Ascending aorta (tissue), 2 donors: ENCODE measurements around the gene ANO4. TPM values are rescaled to one million over a fixed set of nuclear protein-coding genes. Genes with fewer than 3 reads are reported as not detected.

Source experiments
- DNase-seq, 2 donors: peaks; one replicate each; pipeline ENCODE4 v3.0.0-alpha.2; 2019; ENCODE audit warnings: low spot score in 2 of 2
- H3K27ac ChIP-seq, 2 donors: fragments of 200-600 bp; sonication (generic); one replicate each; pipeline ENCODE4 v1.5.1; 2016 to 2017; ENCODE audit warnings: mild to moderate bottlenecking in 1 of 2
- H3K27me3 ChIP-seq: fragments of 200-600 bp; sonication (generic); one replicate; pipeline ENCODE4 v1.5.1; 2017
- H3K36me3 ChIP-seq, 2 donors: fragments of 200-600 bp; sonication (generic); one replicate each; pipeline ENCODE4 v1.5.1; 2016
- H3K4me1 ChIP-seq, 2 donors: fragments of 200-600 bp; sonication (generic); one replicate each; pipeline ENCODE4 v1.5.1; 2016 to 2017; ENCODE audit warnings: mild to moderate bottlenecking in 1 of 2
- H3K4me3 ChIP-seq, 2 donors: fragments of 200-600 bp; sonication (generic); one replicate each; pipeline ENCODE4 v1.5.1; 2016 to 2017; ENCODE audit warnings: mild to moderate bottlenecking in 1 of 2
- H3K9me3 ChIP-seq, 2 donors: fragments of 200-600 bp; sonication (generic); one replicate each; pipeline ENCODE4 v1.5.1; 2016
- CTCF ChIP-seq, 3 experiments: fragments of 200-600 bp in 2 of 3; fragments of 450-650 bp in 1 of 3; sonication (generic) in 2 of 3; IDR thresholded peaks; one replicate each; pipeline ENCODE4 v1.5.1; 2016 to 2019; ENCODE audit warnings: antibody characterized with exemption in 3 of 3, mild to moderate bottlenecking in 1 of 3, moderate library complexity in 1 of 3
- intact Hi-C: fragments of 100-400 bp; cut with DNase I; formaldehyde crosslinking; loops from one replicate; pipeline ENCODE4 v1.15.1; 2023
- total RNA-seq: library from RNA; depleted of rRNA; stranded (reverse); fragments of >200 nt; gene quantifications from one replicate; pipeline ENCODE4 v1.1.0, GENCODE V29; 2016

The ANO4 gene
- total RNA-seq, 1 donor from 2014 or later = 0.11 TPM

DNA sequence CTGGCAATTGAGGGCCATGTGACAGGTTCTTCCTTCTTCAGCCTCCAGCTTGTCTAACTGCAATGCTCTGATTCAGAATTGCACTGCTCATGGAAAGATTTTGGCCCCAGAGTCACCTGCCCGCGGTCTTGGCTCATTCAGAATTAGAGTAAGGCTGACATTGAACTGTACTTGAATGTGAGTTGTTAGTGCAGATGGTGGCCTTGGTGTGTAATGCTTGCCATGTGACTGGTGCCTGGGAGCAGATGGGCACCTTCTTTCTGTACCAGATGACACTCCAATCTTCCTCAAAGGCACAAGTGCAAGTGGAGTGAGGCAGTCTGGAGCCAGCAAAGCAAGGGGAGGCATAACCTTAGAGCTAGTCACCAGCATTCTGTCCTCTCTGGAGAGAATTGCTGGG, 36.5 kb upstream of the ANO4 start:
- no peaks in the 10 kb centered on the region for H3K27me3 ChIP-seq
- no peak for TF ChIP-seq CTCF (IDR thresholded peaks at IDR 0.05)

GRCh38 chr12:100767371-100767770, 27.2 kb upstream of the ANO4 start:
- no peak for DNase-seq
- Histone ChIP-seq H3K9me3 (no peaks in the 10 kb centered on the region), H3K4me3 (no peak overlapping the region), H3K4me1 (no peaks in the 10 kb centered on the region), H3K27ac (no peak overlapping the region), H3K27me3 (no peaks in the 10 kb centered on the region), H3K36me3 (no peaks in the 10 kb centered on the region)
- intact Hi-C loops = no loop called here
- no peak for TF ChIP-seq CTCF (IDR thresholded peaks at IDR 0.05)

More for the DNA sequence above, 36.5 kb upstream of the ANO4 start:
- intact Hi-C loops = no loop called here
- DNase-seq = no peak
- Histone ChIP-seq H3K27ac (no peak overlapping the region), H3K4me1 (no peaks in the 10 kb centered on the region), H3K9me3 (peaks cover 0 to 1% of the 10 kb centered on the region in 2 donors), H3K4me3 (no peak overlapping the region), H3K36me3 (no peaks in the 10 kb centered on the region)

DNA sequence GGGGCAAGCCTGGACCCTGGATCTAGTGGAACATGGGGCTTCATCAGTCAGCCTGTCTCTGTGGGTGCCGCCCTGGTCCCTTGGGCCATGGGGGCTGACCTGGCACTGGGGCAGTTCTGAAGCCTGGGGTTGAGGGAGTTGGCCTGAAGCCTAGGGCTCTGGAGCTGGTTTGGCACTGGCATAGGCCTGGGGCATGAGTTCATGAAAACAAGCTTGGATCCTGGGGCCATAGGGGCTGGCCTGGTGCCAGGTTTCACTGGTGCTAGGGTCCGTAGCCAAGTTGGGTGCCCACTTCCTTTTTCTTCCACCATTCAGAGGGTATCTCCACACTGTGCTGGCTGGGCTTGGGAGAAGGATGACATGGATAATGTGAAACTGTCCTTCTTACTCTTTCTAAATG, 26.6 kb upstream of the ANO4 start:
- Histone ChIP-seq H3K4me3 (no peak overlapping the region), H3K4me1 (no peaks in the 10 kb centered on the region), H3K9me3 (no peaks in the 10 kb centered on the region), H3K27ac (no peak overlapping the region), H3K27me3 (no peaks in the 10 kb centered on the region), H3K36me3 (no peaks in the 10 kb centered on the region)
- intact Hi-C loops = no loop called here
- TF ChIP-seq CTCF (IDR thresholded peaks at IDR 0.05) = no peak
- no peak for DNase-seq

GRCh38 chr12:100778967-100779590, 15.5 kb upstream of the ANO4 start:
- no peak for DNase-seq
- Histone ChIP-seq H3K4me3 (no peak overlapping the region), H3K27me3 (no peaks in the 10 kb centered on the region), H3K27ac (no peak overlapping the region), H3K9me3 (no peaks in the 10 kb centered on the region), H3K36me3 (no peaks in the 10 kb centered on the region), H3K4me1 (no peaks in the 10 kb centered on the region)
- no peak for TF ChIP-seq CTCF (IDR thresholded peaks at IDR 0.05)
- intact Hi-C loops = no loop called here

DNA sequence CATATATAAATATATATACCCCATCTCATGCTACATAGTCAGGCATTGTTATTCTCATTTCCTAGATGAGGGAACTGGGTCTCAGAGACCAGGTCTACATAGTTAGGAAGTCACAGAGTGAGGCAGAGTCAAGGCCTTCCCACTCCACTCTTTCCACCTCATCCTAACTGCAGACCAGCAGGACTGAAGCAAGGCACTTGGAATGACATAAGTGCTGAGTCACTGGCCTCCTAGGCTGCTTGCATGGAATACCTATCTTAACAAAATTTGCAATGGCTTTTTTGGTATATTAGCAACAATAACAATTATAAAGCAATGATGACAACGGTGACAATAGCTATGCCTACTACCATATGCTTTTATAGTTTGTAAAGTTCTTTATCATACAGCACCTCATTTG, 5.4 kb upstream of the ANO4 start:
- Histone ChIP-seq H3K9me3 (no peaks in the 10 kb centered on the region), H3K4me3 (no peak overlapping the region), H3K27ac (no peak overlapping the region), H3K36me3 (no peaks in the 10 kb centered on the region), H3K27me3 (no peaks in the 10 kb centered on the region), H3K4me1 (no peaks in the 10 kb centered on the region)
- no peak for TF ChIP-seq CTCF (IDR thresholded peaks at IDR 0.05)
- no peak for DNase-seq
- intact Hi-C loops = no loop called here

DNA sequence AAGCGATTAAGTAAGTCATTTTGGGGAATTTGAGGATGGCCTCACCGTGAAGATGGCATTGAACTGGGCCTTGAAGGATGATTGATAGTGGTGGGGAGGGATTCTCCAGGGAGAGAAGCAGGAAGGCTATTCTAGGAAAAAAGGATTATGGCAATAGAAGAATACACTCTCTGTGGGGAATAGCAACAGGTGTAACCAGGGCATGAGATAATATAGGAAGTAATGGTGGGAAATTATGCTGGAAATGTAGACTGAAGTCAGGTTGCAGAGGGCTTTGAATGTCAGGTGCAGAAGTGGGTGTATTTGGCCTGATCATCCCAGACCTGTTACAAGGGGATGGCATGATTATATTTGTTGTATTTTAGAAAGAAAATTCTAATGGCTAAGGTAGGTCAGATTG, 4.6 kb upstream of the ANO4 start:
- Histone ChIP-seq H3K27me3 (no peaks in the 10 kb centered on the region), H3K9me3 (no peaks in the 10 kb centered on the region), H3K4me3 (no peak overlapping the region), H3K4me1 (no peaks in the 10 kb centered on the region), H3K27ac (no peak overlapping the region), H3K36me3 (no peaks in the 10 kb centered on the region)
- intact Hi-C loops = no loop called here
- no peak for DNase-seq
- no peak for TF ChIP-seq CTCF (IDR thresholded peaks at IDR 0.05)
